T-helper 1 cell treated with Interleukin-12 subunit alpha and Interleukin-12 subunit beta and Interleukin-4 antibody, amounts not matched to agents 30 μg/mL and 1 μg/mL, for 36 hours (primary cell): ENCODE measurements around the gene DHFR.
"Not testable (repeated sequence)": the region's sequence is repeated elsewhere in the genome, so short reads cannot be mapped to it uniquely, and the experiment has no call there.

Experiments used
- H3K27ac Mint-ChIP-seq: one replicate; pipeline ENCODE4 v1.8.0; 2021; ENCODE audit warnings: mild to moderate bottlenecking, mixed read lengths
- H3K27me3 Mint-ChIP-seq: one replicate; pipeline ENCODE4 v1.8.0; 2021; ENCODE audit warnings: low read depth, mixed read lengths
- H3K36me3 Mint-ChIP-seq: one replicate; pipeline ENCODE4 v1.8.0; 2021; ENCODE audit warnings: low read depth, mixed read lengths
- H3K4me1 Mint-ChIP-seq: one replicate; pipeline ENCODE4 v1.8.0; 2021; ENCODE audit warnings: low read depth, mixed read lengths
- H3K4me3 Mint-ChIP-seq: one replicate; pipeline ENCODE4 v1.8.0; 2021; ENCODE audit warnings: mild to moderate bottlenecking, moderate library complexity, mixed read lengths
- H3K9me3 Mint-ChIP-seq: one replicate; pipeline ENCODE4 v1.8.0; 2021; ENCODE audit warnings: mixed read lengths

Gene DHFR

GRCh38 chr5:80597500-80597899, 57.3 kb downstream of the DHFR start:
- peaks cover 7% of the 10 kb centered on the region for H3K27me3 Mint-ChIP-seq
- H3K4me1 Mint-ChIP-seq, result no peaks in the 10 kb centered on the region
- H3K36me3 Mint-ChIP-seq, result no peaks in the 10 kb centered on the region
- no peak overlapping the region for H3K4me3 Mint-ChIP-seq
- no peak overlapping the region for H3K27ac Mint-ChIP-seq
- no peaks in the 10 kb centered on the region for H3K9me3 Mint-ChIP-seq

- no peak overlapping the region for H3K27ac Mint-ChIP-seq
- H3K4me3 Mint-ChIP-seq, result no peak overlapping the region
- H3K27me3 Mint-ChIP-seq, result peaks cover 11% of the 10 kb centered on the region
- H3K4me1 Mint-ChIP-seq, result no peaks in the 10 kb centered on the region
- no peaks in the 10 kb centered on the region for H3K36me3 Mint-ChIP-seq
- H3K9me3 Mint-ChIP-seq, result no peaks in the 10 kb centered on the region
Observed at GRCh38 chr5:80594810-80595209, 60.0 kb downstream of the DHFR start.

GRCh38 chr5:80592761-80593160, 62.0 kb downstream of the DHFR start:
- H3K4me1 Mint-ChIP-seq, result no peaks in the 10 kb centered on the region

GRCh38 chr5:80592105-80592504, 62.7 kb downstream of the DHFR start:
- Mint-ChIP-seq H3K36me3 (no peaks in the 10 kb centered on the region), H3K4me1 (no peaks in the 10 kb centered on the region), H3K27me3 (peaks cover 11% of the 10 kb centered on the region), H3K9me3 (no peaks in the 10 kb centered on the region), H3K27ac (no peak overlapping the region), H3K4me3 (no peak overlapping the region)

More at GRCh38 chr5:80592761-80593160, 62.0 kb downstream of the DHFR start:
- peaks cover 11% of the 10 kb centered on the region for H3K27me3 Mint-ChIP-seq
- H3K9me3 Mint-ChIP-seq, result no peaks in the 10 kb centered on the region
- no peak overlapping the region for H3K27ac Mint-ChIP-seq
- H3K36me3 Mint-ChIP-seq, result no peaks in the 10 kb centered on the region
- H3K4me3 Mint-ChIP-seq, result no peak overlapping the region

- Mint-ChIP-seq H3K9me3 (no peaks in the 10 kb centered on the region), H3K4me1 (no peaks in the 10 kb centered on the region), H3K27me3 (peaks cover 13% of the 10 kb centered on the region), H3K27ac (no peak overlapping the region), H3K36me3 (no peaks in the 10 kb centered on the region), H3K4me3 (no peak overlapping the region)
Observed at GRCh38 chr5:80591352-80591751, 63.4 kb downstream of the DHFR start.

- Mint-ChIP-seq H3K27me3 (peaks cover 16% of the 10 kb centered on the region), H3K27ac (no peak overlapping the region), H3K4me1 (no peaks in the 10 kb centered on the region), H3K4me3 (no peak overlapping the region), H3K9me3 (no peaks in the 10 kb centered on the region), H3K36me3 (no peaks in the 10 kb centered on the region)
Observed at GRCh38 chr5:80590766-80591165, 64.0 kb downstream of the DHFR start.

- H3K27me3 Mint-ChIP-seq, result peaks cover 16% of the 10 kb centered on the region
- H3K27ac Mint-ChIP-seq, result no peak overlapping the region
- no peaks in the 10 kb centered on the region for H3K4me1 Mint-ChIP-seq
- no peaks in the 10 kb centered on the region for H3K9me3 Mint-ChIP-seq
- H3K4me3 Mint-ChIP-seq, result no peak overlapping the region
- H3K36me3 Mint-ChIP-seq, result no peaks in the 10 kb centered on the region
Observed at GRCh38 chr5:80588858-80589540, 65.8 kb downstream of the DHFR start.

- H3K27me3 Mint-ChIP-seq, result peaks cover 5% of the 10 kb centered on the region
- H3K27ac Mint-ChIP-seq, result no peak overlapping the region
- H3K4me3 Mint-ChIP-seq, result no peak overlapping the region
Observed at GRCh38 chr5:80584770-80585169, 70.0 kb downstream of the DHFR start.

GRCh38 chr5:80580291-80580690, 74.5 kb downstream of the DHFR start:
- H3K36me3 Mint-ChIP-seq, H3K4me3 Mint-ChIP-seq, H3K4me1 Mint-ChIP-seq, H3K27ac Mint-ChIP-seq, H3K9me3 Mint-ChIP-seq: not testable (repeated sequence)
- peaks cover 14% of the 10 kb centered on the region for H3K27me3 Mint-ChIP-seq

More at GRCh38 chr5:80584770-80585169, 70.0 kb downstream of the DHFR start:
- Mint-ChIP-seq H3K4me1 (no peaks in the 10 kb centered on the region), H3K36me3 (no peaks in the 10 kb centered on the region), H3K9me3 (no peaks in the 10 kb centered on the region)

- H3K27ac Mint-ChIP-seq, result peak overlapping the region; percentile 2
- H3K9me3 Mint-ChIP-seq, result no peaks in the 10 kb centered on the region
- H3K4me3 Mint-ChIP-seq, result no peak overlapping the region
- no peaks in the 10 kb centered on the region for H3K4me1 Mint-ChIP-seq
- peaks cover 25% of the 10 kb centered on the region for H3K27me3 Mint-ChIP-seq
- no peaks in the 10 kb centered on the region for H3K36me3 Mint-ChIP-seq
Observed at GRCh38 chr5:80579050-80579449, 75.7 kb downstream of the DHFR start.

- Mint-ChIP-seq H3K27me3 (peaks cover 35% of the 10 kb centered on the region), H3K9me3 (no peaks in the 10 kb centered on the region)
Observed at GRCh38 chr5:80577707-80578106, 77.1 kb downstream of the DHFR start.

GRCh38 chr5:80576383-80576782, 78.4 kb downstream of the DHFR start:
- no peaks in the 10 kb centered on the region for H3K36me3 Mint-ChIP-seq
- no peaks in the 10 kb centered on the region for H3K9me3 Mint-ChIP-seq
- peaks cover 48% of the 10 kb centered on the region for H3K27me3 Mint-ChIP-seq
- H3K4me3 Mint-ChIP-seq, result no peak overlapping the region
- H3K4me1 Mint-ChIP-seq, result no peaks in the 10 kb centered on the region
- no peak overlapping the region for H3K27ac Mint-ChIP-seq

More at GRCh38 chr5:80577707-80578106, 77.1 kb downstream of the DHFR start:
- Mint-ChIP-seq H3K4me3 (no peak overlapping the region), H3K36me3 (no peaks in the 10 kb centered on the region), H3K27ac (no peak overlapping the region), H3K4me1 (no peaks in the 10 kb centered on the region)
